Iris pigment epithelial cell (primary cell): Measurements from ENCODE around the gene TMEM229B.

Source experiments
- DNase-seq: peaks from one replicate; pipeline ENCODE4 v3.0.0-alpha.2; 2011; ENCODE audit warnings: low read depth

TMEM229B gene

DNA sequence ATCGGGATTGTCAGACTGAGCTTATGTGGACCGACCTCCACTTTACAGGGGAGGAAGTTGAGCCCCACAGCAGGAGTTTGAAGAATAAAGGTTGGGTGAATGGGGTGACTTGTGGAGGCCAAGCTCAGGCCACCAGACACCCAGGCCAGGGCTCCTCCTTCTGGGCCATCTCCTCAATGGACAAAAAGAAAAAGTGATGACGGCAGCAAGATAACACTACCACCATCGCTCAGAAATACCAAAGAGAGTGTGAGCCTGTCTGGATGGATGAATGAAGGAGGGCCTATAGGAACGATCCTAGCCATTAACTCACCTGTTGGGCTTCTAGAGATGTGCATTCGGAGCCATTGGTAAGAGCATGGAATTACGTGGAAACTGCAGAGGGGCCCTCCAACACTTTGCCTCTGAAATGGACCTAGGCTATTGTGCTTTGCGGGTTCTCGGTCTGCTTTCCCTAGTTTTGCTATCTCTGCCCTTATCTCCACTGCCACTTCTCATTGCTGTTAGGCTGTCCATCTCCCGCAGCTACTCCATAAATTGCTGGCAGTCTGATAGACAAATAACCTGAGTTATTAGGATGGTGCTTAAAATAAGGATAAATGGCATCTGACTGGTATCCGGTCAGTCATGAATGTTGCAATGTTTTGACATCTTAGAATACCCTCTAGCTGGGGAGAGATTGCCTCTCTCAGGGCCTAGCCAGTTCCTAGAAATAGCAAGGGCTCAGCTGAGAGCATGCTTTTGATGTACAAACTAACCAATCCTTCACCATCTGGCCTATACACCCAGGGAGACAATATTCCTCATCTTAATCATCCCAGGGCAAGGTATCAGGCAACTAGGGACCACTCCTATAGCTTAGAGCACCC, 66.9 kb downstream of the TMEM229B start:
- no peak for DNase-seq
